Measurements from ENCODE around the gene LMAN2L. TPM values are rescaled to one million over a fixed set of nuclear protein-coding genes. Genes with fewer than 3 reads are reported as not detected.

LMAN2L gene
- total and polyA plus RNA-seq, 7 donors: 8.6 to 24.1 (median 12.7) TPM

Other genes with a start within 250 kb of the LMAN2L start
- gene NEURL3, start 234.7 kb downstream of the LMAN2L start, total RNA-seq: under 1 TPM in 1 of 4 donors, not detected in 3; 0.59 TPM
- gene NEURL3, start 234.7 kb downstream of the LMAN2L start, polyA plus RNA-seq: under 1 TPM in 2 of 3 donors, not detected in 1; 0.09 TPM
- 10 to 100 TPM; 25.7 to 73.6 (median 37.8) TPM for gene ARID5A, start 203.3 kb downstream of the LMAN2L start, total RNA-seq
- 10 to 100 TPM; 12.9 to 29.9 (median 18.2) TPM for gene ARID5A, start 203.3 kb downstream of the LMAN2L start, polyA plus RNA-seq
- gene KANSL3, start 101.8 kb downstream of the LMAN2L start, total RNA-seq: 10 to 100 TPM; 49.2 to 55.3 (median 50.6) TPM
- gene KANSL3, start 101.8 kb downstream of the LMAN2L start, polyA plus RNA-seq: 100 to 1,000 TPM in 1 of 3 donors, 10 to 100 TPM in 2; 25.9 to 101 (median 32.6) TPM
- gene FER1L5, start 97.3 kb downstream of the LMAN2L start, total RNA-seq: not detected
- under 1 TPM in 1 of 3 donors, not detected in 2; 0.01 TPM for gene FER1L5, start 97.3 kb downstream of the LMAN2L start, polyA plus RNA-seq
- gene CNNM4, start 20.8 kb upstream of the LMAN2L start, total RNA-seq: 10 to 100 TPM in 3 of 4 donors, 1 to 10 TPM in 1; 9.9 to 28.8 (median 14.3) TPM
- gene CNNM4, start 20.8 kb upstream of the LMAN2L start, polyA plus RNA-seq: 10 to 100 TPM in 1 of 3 donors, 1 to 10 TPM in 2; 2.7 to 13.6 (median 4.1) TPM
- 10 to 100 TPM in 3 of 4 donors, 1 to 10 TPM in 1; 7.2 to 12.6 (median 10.9) TPM for gene CNNM3, start 76.2 kb upstream of the LMAN2L start, total RNA-seq
- gene CNNM3, start 76.2 kb upstream of the LMAN2L start, polyA plus RNA-seq: 1 to 10 TPM; 4.2 to 7.7 (median 6.4) TPM
- 1,000 to 10,000 TPM in 2 of 4 donors, 100 to 1,000 TPM in 2; 788 to 1,374 (median 978) TPM for gene ANKRD23, start 104.0 kb upstream of the LMAN2L start, total RNA-seq
- gene ANKRD23, start 104.0 kb upstream of the LMAN2L start, polyA plus RNA-seq: 100 to 1,000 TPM; 256 to 608 (median 529) TPM
- 100 to 1,000 TPM in 1 of 4 donors, 10 to 100 TPM in 3; 53.3 to 101 (median 78.7) TPM for gene ANKRD39, start 118.0 kb upstream of the LMAN2L start, total RNA-seq
- 10 to 100 TPM; 19.2 to 34.0 (median 26.2) TPM for gene ANKRD39, start 118.0 kb upstream of the LMAN2L start, polyA plus RNA-seq
- 10 to 100 TPM in 3 of 4 donors, 1 to 10 TPM in 1; 9.5 to 10.8 (median 10.2) TPM for gene SEMA4C, start 130.0 kb upstream of the LMAN2L start, total RNA-seq
- 1 to 10 TPM; 4.1 to 8.3 (median 6.0) TPM for gene SEMA4C, start 130.0 kb upstream of the LMAN2L start, polyA plus RNA-seq
- not detected for gene FAM178B, start 246.5 kb upstream of the LMAN2L start, total RNA-seq
- gene FAM178B, start 246.5 kb upstream of the LMAN2L start, polyA plus RNA-seq: under 1 TPM; 0.06 to 0.49 (median 0.16) TPM